ENCODE results near the gene STXBP5.

DNA sequence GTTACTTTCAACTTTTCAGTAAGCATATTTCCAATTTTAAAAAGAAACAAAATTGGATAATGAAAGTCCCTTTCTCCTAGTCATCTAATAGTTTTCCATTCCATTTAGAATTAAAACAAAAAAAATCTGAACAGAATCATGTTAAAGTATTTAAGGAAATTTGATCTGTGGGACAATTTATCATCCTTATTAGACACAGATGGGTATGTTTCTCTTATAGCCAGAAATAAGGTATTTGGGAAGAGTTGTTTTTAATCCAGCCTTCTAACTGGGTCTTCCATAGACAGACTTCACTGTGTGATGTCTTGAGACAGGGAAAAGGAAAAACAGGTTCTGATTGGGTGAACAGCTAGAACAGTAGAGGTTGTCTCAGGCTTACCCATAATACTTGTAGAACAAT, 39.5 kb upstream of the STXBP5 start:
- TF ChIP-seq, protein P1, sequence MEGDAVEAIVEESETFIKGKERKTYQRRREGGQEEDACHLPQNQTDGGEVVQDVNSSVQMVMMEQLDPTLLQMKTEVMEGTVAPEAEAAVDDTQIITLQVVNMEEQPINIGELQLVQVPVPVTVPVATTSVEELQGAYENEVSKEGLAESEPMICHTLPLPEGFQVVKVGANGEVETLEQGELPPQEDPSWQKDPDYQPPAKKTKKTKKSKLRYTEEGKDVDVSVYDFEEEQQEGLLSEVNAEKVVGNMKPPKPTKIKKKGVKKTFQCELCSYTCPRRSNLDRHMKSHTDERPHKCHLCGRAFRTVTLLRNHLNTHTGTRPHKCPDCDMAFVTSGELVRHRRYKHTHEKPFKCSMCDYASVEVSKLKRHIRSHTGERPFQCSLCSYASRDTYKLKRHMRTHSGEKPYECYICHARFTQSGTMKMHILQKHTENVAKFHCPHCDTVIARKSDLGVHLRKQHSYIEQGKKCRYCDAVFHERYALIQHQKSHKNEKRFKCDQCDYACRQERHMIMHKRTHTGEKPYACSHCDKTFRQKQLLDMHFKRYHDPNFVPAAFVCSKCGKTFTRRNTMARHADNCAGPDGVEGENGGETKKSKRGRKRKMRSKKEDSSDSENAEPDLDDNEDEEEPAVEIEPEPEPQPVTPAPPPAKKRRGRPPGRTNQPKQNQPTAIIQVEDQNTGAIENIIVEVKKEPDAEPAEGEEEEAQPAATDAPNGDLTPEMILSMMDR (IDR thresholded peaks at IDR 0.05): no peak
- TF ChIP-seq POLR2A (IDR thresholded peaks at IDR 0.05): no peak

Measured in esophagus squamous epithelium (tissue), 4 donors.